ENCODE measurements around the gene UBE2M.

DNA sequence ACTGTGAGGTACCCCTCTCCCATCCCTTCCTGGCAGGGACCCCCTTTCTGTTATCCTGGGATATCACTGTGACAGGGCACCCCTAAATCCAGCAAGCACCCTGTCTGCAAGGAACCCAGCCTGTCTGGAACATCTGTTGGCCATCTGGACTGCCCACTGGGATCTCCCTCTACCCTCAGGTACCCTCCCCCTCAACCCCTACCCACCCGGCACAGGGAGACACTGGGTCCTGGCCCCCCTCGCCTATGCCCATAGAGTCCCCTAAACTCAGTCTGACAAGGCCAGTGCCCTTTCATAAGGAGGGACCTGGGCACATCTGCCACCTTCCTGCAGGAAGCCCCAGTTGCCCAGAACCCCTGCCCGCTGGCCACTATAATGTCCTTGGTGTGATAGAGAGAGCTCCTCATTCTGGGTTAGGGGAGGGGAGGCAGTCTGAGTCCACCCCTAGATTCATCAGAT lies 43.8 kb downstream of the UBE2M start:
- TF ChIP-seq, protein P1, sequence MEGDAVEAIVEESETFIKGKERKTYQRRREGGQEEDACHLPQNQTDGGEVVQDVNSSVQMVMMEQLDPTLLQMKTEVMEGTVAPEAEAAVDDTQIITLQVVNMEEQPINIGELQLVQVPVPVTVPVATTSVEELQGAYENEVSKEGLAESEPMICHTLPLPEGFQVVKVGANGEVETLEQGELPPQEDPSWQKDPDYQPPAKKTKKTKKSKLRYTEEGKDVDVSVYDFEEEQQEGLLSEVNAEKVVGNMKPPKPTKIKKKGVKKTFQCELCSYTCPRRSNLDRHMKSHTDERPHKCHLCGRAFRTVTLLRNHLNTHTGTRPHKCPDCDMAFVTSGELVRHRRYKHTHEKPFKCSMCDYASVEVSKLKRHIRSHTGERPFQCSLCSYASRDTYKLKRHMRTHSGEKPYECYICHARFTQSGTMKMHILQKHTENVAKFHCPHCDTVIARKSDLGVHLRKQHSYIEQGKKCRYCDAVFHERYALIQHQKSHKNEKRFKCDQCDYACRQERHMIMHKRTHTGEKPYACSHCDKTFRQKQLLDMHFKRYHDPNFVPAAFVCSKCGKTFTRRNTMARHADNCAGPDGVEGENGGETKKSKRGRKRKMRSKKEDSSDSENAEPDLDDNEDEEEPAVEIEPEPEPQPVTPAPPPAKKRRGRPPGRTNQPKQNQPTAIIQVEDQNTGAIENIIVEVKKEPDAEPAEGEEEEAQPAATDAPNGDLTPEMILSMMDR (IDR thresholded peaks at IDR 0.05; ENCODE audit: poor library complexity, severe bottlenecking): no peak
- TF ChIP-seq MXI1 (conservative IDR thresholded peaks at IDR 0.05; ENCODE audit: poor library complexity, severe bottlenecking) (no peak), EZH2 (IDR thresholded peaks at IDR 0.05; ENCODE audit: borderline replicate concordance, insufficient read depth, low read length, poor library complexity, severe bottlenecking) (no peak), POLR2AphosphoS5 (IDR thresholded peaks at IDR 0.05) (no peak), TAF1 (IDR thresholded peaks at IDR 0.05; ENCODE audit: low read depth) (no peak)

Measured in neural cell (in vitro differentiated cells).